A549 (cell line): ENCODE data around the gene CPED1.

ENCODE experiments used
- BHLHE40 ChIP-seq: IDR thresholded peaks from 2 replicates; pipeline ENCODE4 v1.6.1; 2012; ENCODE audit warnings: low read depth, low read length, inconsistent platforms
- CTCF ChIP-seq: fragments of >200 bp; sonication (Bioruptor Twin); formaldehyde crosslinking; IDR thresholded peaks from 3 replicates; pipeline ENCODE4 v1.5.1; 2016
- EP300 ChIP-seq, 2 experiments: fragments of >200 bp; sonication (Bioruptor Twin); formaldehyde crosslinking; IDR thresholded peaks; 2 replicates in 1 of 2; 3 replicates in 1 of 2; pipeline ENCODE4 v1.6.1; 2016 to 2017
- JUN ChIP-seq, 2 experiments: fragments of >200 bp; sonication (Bioruptor Twin); formaldehyde crosslinking; IDR thresholded peaks; 2 replicates in 1 of 2; 3 replicates in 1 of 2; pipeline ENCODE4 v1.6.1; 2016 to 2017
- JUNB ChIP-seq: fragments of >200 bp; sonication (Bioruptor Twin); formaldehyde crosslinking; IDR thresholded peaks from 2 replicates; pipeline ENCODE4 v1.6.1; 2016
- KDM5A ChIP-seq: fragments of 200-600 bp; sonication (generic); IDR thresholded peaks from 2 replicates; pipeline ENCODE4 v1.6.1; 2016; ENCODE audit warnings: antibody characterized with exemption, mild to moderate bottlenecking
- MYC ChIP-seq: IDR thresholded peaks from 2 replicates; pipeline ENCODE4 v1.6.1; 2012; ENCODE audit warnings: mild to moderate bottlenecking, inconsistent platforms, low read length, improper control_type of control experiment, borderline replicate concordance
- POLR2A ChIP-seq: IDR thresholded peaks from 2 replicates; pipeline ENCODE4 v1.6.1; 2012; ENCODE audit warnings: mild to moderate bottlenecking, low read length
- TF ChIP-seq, protein P1 (sequence below): IDR thresholded peaks from 2 replicates; pipeline ENCODE4 v1.6.1; 2012; ENCODE audit warnings: low read depth, borderline replicate concordance
- TF ChIP-seq, protein P2 (sequence below): fragments of 200-600 bp; sonication (generic); IDR thresholded peaks from 2 replicates; pipeline ENCODE4 v1.6.1; 2016; ENCODE audit warnings: antibody characterized with exemption, mild to moderate bottlenecking, moderate library complexity

GRCh38 chr7:121323515-121324302, 335.2 kb downstream of the CPED1 start:
- TF ChIP-seq POLR2A (no peak), JUN (IDR thresholded peaks at IDR 0.05) (no peak), KDM5A (no peak), CTCF (no peak), BHLHE40 (no peak), EP300 (IDR thresholded peaks at IDR 0.05) (no peak), MYC (no peak), JUNB (no peak)
- TF ChIP-seq, protein P1, sequence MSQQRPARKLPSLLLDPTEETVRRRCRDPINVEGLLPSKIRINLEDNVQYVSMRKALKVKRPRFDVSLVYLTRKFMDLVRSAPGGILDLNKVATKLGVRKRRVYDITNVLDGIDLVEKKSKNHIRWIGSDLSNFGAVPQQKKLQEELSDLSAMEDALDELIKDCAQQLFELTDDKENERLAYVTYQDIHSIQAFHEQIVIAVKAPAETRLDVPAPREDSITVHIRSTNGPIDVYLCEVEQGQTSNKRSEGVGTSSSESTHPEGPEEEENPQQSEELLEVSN, result no peak
- TF ChIP-seq, protein P2, sequence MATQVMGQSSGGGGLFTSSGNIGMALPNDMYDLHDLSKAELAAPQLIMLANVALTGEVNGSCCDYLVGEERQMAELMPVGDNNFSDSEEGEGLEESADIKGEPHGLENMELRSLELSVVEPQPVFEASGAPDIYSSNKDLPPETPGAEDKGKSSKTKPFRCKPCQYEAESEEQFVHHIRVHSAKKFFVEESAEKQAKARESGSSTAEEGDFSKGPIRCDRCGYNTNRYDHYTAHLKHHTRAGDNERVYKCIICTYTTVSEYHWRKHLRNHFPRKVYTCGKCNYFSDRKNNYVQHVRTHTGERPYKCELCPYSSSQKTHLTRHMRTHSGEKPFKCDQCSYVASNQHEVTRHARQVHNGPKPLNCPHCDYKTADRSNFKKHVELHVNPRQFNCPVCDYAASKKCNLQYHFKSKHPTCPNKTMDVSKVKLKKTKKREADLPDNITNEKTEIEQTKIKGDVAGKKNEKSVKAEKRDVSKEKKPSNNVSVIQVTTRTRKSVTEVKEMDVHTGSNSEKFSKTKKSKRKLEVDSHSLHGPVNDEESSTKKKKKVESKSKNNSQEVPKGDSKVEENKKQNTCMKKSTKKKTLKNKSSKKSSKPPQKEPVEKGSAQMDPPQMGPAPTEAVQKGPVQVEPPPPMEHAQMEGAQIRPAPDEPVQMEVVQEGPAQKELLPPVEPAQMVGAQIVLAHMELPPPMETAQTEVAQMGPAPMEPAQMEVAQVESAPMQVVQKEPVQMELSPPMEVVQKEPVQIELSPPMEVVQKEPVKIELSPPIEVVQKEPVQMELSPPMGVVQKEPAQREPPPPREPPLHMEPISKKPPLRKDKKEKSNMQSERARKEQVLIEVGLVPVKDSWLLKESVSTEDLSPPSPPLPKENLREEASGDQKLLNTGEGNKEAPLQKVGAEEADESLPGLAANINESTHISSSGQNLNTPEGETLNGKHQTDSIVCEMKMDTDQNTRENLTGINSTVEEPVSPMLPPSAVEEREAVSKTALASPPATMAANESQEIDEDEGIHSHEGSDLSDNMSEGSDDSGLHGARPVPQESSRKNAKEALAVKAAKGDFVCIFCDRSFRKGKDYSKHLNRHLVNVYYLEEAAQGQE, result no peak
